GM20000 (cell line): ENCODE measurements around the gene EXT2.

Source experiments
- DNase-seq: peaks from one replicate; pipeline ENCODE4 v3.0.0; 2012; ENCODE audit warnings: low spot score
- TF ChIP-seq, protein P1 (sequence below): IDR thresholded peaks from 2 replicates; pipeline ENCODE4 v1.5.1; 2012; ENCODE audit warnings: mild to moderate bottlenecking, control low read depth; ENCODE audit errors: extremely low read depth, missing control alignments

EXT2 gene

DNA sequence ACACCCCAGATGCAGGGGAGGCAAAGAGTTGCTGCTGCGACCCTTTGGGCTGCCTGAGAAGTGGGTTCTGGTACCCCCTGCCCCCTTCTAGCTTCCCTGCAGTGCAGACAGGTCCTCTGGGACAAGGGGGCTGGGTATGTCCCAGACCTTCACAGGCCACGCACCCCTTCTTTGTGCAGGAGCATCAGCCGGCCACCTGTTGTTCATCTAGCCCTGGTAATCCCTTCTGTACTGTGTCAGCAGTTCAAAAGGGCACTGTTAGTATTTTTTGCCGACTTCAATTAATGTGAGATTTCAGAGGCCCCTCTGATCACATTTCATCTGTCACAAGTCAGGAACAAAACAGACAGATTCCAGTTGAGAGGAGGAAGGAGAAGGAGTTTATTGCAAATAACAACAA, 164.6 kb downstream of the EXT2 start:
- TF ChIP-seq, protein P1, sequence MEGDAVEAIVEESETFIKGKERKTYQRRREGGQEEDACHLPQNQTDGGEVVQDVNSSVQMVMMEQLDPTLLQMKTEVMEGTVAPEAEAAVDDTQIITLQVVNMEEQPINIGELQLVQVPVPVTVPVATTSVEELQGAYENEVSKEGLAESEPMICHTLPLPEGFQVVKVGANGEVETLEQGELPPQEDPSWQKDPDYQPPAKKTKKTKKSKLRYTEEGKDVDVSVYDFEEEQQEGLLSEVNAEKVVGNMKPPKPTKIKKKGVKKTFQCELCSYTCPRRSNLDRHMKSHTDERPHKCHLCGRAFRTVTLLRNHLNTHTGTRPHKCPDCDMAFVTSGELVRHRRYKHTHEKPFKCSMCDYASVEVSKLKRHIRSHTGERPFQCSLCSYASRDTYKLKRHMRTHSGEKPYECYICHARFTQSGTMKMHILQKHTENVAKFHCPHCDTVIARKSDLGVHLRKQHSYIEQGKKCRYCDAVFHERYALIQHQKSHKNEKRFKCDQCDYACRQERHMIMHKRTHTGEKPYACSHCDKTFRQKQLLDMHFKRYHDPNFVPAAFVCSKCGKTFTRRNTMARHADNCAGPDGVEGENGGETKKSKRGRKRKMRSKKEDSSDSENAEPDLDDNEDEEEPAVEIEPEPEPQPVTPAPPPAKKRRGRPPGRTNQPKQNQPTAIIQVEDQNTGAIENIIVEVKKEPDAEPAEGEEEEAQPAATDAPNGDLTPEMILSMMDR = no peak
- no peak for DNase-seq

DNA sequence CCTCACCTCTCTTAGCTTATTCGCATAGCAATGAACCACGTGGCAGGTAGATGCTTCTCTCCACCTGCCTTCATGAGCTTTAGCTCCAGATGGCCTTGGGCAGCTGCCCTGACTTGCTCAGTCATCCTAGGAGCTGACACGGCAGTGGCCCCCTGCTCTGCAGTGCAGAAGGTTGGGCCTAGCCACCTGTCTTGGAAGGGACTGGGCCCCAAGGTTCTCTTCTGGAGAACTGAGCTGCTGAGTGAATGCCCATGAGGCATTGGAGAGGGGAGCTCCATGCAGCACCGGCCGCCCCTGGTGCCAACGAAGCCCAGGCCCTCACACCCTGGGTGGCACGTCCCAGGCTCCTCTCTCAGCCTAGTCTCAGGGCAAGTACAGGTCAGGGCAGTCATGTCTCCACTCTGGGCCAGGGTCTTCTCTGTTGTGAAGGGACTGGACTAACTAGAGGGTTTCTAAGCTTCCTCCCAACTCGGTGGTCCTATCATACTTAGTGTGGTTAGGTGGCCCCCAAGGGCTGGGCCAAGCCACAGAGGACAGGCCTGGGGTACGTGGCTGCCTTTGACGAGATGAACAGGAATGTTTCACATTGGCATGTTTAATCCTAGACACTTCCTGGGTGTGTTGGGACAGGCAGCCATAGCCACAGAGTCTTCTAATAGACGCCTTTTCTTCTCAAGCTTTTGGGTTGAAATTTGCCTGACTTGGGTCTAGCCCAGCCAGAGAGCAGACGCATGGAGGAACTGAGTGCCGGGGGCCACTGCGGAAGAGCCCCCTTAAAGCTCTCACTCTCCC, 166.5 kb downstream of the EXT2 start:
- DNase-seq = no peak
- TF ChIP-seq, protein P1 = no peak

DNA sequence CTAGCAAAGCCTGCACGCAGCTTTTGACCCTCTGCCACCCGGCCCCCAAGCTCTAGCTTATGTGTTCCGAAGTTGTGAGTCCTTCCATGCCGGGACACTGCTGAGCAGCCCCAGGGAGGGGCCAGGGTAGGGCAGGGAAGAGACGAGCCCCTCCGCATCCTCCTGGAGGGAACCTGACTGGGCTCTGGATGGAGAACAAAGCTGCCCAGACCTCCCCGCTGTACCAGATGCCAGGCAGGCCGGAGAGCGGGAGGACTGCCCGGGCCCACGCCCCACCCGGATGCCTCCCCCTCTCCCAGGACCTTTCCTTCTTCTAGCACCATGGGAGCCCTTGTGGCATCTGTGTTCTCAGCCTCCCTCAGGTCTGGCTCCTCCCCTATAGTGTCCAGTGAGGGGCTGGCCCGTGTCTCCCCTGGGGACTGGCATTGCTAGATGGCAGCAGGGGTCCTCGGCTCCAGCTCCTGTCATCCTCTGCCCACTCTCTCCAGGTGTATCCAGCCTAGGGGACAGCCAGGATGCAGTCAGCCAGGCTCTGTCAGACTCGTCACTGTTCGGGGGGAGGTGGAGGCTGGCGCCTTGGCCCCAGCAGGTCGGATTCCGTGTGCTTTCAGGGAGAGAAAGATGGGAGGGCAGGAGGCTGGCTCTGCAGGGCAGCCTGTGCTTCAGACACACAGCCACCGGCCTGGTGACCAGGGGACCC, 168.4 kb downstream of the EXT2 start:
- DNase-seq = no peak
- TF ChIP-seq, protein P1 = no peak

DNA sequence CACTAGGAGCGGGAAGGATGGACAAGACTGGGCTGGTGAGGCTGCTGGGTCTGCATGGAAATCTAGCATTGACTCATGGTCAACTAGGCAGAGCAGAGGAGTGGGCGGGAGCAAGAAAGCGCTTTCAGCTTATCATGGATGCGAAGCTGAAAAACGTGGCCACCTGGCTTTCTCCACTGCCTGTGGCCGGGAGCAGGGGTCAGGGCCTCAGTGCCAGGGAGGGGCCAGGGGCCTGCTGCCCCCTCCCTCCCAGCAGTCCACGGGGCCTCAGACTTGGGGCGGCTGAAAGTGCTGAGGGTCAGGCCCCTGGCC, 168.9 kb downstream of the EXT2 start:
- DNase-seq = no peak
- TF ChIP-seq, protein P1 = no peak

DNA sequence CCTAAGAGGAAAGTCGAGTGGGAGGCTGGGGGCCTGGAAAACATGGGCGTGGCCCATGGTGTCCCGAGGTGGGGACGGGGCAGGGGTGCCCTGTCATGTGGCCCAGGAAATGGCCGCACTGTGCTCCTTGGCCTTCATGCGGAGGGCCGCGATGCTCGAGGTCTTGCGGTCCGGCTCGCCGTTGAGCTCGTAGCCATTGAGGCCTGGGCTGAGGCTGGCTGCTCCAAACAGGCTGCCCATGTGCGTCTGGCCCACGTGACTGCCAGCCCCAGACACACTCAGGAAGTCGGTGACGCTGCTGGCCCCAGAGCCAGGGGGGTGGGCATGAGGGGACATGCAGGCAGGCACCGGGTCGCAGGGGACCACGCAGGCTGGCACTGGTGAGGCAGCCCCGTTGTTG, 169.3 kb downstream of the EXT2 start:
- DNase-seq = no peak
- TF ChIP-seq, protein P1 = no peak

DNA sequence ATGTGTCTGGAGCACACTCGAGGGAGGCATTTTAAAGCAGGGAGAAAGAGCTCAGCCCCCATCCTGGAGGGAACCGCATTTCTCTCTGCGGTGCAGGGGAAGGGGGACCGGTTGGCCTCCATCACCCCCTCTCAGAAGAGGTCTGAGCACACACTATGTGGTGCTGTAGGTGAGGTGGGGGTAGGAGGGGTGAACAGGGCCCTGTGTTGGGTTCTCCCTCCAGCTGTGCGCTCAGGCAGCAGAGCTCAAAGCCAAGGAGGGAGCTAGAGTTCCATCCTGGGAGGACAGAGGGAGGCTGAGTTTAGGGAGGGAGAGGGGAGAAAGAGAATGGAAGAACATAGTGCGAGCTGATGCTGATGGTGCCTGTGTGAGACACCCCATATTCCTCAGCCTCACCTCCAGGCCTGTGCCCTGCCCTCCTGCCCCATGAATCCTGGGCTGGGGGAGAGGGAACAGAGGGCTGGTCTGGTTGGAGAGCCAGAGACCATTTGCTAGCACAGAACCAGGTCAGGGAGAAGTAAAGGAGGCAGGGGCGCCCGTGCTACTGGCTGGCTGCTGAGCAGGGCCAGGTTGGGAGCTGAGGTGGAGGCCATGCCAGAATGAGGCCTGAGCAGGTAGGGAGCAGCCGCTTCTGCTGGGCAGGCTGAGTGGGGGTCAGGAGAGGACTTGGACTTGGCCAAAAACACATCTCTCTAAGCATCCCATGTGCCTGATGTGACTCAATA, 170.7 kb downstream of the EXT2 start:
- TF ChIP-seq, protein P1 = no peak
- DNase-seq = no peak
